HS-5 (cell line): ENCODE data around the gene OR4C11.

ENCODE experiments used
- DNase-seq: peaks from one replicate; pipeline ENCODE4 v3.0.0-alpha.2; 2012; ENCODE audit warnings: low read depth

Gene OR4C11

GRCh38 chr11:55607545-55607944 is at the start of gene OR4C11:
OR4C11 (minus strand) TSS chr11:55607645; CDS start chr11:55604373, 3,272 bp downstream.
- DNase-seq: no peak

- no peak for DNase-seq
These were observed 47.7 kb upstream of the OR4C11 start for GRCh38 chr11:55655096-55655495.

GRCh38 chr11:55652560-55652959 is 45.1 kb upstream of the OR4C11 start:
- no peak for DNase-seq

GRCh38 chr11:55648027-55648426 is 40.6 kb upstream of the OR4C11 start, which contains the start of gene OR4S2:
OR4S2 (plus strand) TSS chr11:55648327; CDS start chr11:55650904, 2,577 bp downstream.
- DNase-seq: no peak

- no peak for DNase-seq
These were observed 27.4 kb upstream of the OR4C11 start, which contains the start of gene OR4P4 for GRCh38 chr11:55634813-55635212. OR4P4 (plus strand) TSS chr11:55635113.

GRCh38 chr11:55624531-55624930 is 17.1 kb upstream of the OR4C11 start:
- no peak for DNase-seq

GRCh38 chr11:55572548-55572947 is 34.9 kb downstream of the OR4C11 start:
- DNase-seq: no peak

- no peak for DNase-seq
These were observed 35.6 kb downstream of the OR4C11 start, which contains the start of gene OR4C16 for GRCh38 chr11:55571828-55572227. OR4C16 (plus strand) TSS chr11:55572128; CDS start chr11:55572128, 0 bp downstream.

GRCh38 chr11:55554169-55554568 is 53.3 kb downstream of the OR4C11 start, which contains the start of gene OR4C15:
OR4C15 (plus strand) TSS chr11:55554469; CDS start chr11:55554469, 0 bp downstream.
- DNase-seq: no peak
